ENCODE results near the gene DLD.
"Not testable (repeated sequence)": the region's sequence is repeated elsewhere in the genome, so short reads cannot be mapped to it uniquely, and the experiment has no call there.

DLD gene

DNA sequence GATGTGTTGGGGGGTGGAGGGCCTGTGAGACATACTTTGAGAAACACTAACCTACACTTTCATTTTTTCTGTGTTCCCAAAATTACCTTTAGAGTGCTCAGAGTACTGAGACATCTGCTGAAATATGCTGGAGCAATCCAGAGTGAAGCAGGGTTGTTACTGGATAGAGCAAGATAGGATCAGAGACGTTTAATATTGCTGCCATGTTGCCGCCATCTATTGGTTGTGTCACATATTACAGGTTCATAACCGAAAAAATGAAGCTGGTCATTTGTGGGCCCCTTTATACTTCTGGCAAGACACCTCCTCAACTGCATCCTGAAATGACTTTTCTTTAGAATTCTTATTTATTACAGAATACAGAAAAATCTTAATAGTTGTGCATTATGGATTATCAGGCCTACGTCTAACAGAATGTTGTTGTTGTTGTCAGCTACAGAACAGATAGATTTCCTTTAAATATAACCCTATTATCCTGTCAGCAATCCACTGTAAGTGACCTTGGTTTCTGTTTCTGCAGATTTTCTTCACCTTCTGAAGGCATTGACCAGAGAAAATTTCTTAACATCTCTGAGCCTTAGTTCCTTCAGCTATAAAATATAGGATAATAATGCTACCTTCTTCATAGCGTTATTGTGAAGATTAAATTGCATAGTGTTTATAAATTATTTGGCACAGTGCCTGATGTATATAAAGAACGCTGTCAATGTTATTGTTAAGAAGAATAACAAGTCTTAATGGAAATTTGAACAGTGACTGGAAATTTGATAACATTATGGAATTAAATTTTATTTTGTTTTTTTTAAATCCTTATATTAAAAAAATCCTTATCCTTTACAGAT, 16.2 kb upstream of the DLD start:
- no peak for DNase-seq

- DNase-seq: no peak
Observed at GRCh38 chr7:107876916-107877315, 14.1 kb upstream of the DLD start.

GRCh38 chr7:107877731-107878382, 13.1 kb upstream of the DLD start:
- no peak for DNase-seq

GRCh38 chr7:107878636-107879035, 12.3 kb upstream of the DLD start:
- DNase-seq: no peak

- no peak for DNase-seq
Observed at GRCh38 chr7:107879400-107880035, 11.5 kb upstream of the DLD start.

- no peak for DNase-seq
Observed at GRCh38 chr7:107882766-107883165, 8.2 kb upstream of the DLD start.

DNA sequence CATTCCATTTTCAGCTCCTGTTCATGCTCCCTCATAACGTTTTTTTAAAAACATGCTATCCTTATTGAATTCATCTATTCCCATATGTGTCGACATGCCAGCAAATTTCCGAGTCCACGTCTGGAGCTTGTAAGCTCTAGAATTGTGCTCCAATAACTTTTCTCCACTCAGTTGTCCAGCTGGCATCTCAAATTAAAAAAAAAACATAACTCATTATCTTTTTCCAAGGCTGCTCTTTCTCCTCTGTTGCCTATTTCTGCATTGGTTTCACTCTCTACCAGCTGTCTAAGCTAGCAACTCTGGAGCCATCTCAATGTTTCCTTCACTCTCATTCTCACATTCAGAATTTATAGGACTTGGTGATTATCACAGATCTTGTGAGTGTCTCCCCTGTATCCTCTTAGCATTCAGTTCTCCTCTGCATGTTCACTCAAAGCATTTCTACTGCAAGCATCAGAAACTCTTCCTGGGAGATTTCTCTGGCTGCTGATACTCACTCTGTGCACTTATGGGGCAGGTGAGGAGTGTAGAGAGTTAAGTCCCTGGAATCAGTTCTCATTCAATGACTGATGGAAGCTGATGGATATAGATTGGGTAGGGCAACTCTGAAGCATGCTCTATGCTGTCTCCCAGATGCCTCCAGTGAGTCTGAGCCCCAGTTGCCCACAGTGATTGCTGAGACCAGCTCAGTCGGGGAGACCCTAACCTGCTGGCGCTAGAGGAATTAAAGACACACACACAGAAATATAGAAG, 6.7 kb upstream of the DLD start:
- no peak for DNase-seq

GRCh38 chr7:107887827-107888226, 3.2 kb upstream of the DLD start:
- DNase-seq: not testable (repeated sequence)

DNA sequence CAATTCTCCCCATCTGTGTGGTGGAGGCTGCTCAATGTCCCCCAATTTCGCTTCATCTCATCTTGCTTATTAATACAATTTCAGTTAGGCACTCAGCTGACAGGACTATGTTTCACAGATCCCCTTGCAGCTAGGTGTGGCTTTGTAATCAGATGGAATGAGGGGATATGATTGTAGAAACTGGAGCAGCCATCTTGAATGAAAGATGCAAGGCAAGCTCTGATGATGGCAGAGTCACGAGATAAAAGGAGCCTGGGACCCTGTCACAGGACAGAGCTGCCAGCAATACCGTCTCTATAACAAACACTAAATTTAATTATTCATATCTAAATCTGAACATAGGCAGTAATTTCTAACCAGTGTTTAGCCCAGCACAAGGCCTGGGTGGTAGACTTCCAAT, 991 bp upstream of the DLD start:
- no peak for DNase-seq

DNA sequence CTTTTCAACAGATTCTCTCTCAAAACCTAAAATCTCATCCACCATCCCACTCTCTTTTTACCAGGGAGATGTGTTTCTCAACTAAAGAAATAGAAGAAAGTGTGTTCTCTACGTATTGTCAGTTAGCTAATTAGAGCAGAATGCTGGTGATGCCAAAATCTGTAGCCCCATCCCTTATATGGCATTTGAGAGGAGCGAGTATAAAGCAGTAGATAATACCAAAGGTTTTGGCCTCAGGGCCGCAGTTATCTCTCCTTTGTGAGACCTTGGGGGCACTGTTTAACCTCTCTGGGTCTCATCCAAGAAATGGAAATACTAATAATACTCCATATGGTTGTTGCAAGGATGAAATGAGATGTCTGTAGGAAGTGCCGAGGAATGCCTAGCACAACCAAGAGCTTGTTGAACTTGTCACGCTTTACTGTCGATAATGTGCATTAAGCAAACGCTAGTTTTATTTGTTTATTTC, 456 bp upstream of the DLD start:
- DNase-seq: no peak

- no peak for DNase-seq
Observed at GRCh38 chr7:107891636-107892366, 818 bp downstream of the DLD start.

DNA sequence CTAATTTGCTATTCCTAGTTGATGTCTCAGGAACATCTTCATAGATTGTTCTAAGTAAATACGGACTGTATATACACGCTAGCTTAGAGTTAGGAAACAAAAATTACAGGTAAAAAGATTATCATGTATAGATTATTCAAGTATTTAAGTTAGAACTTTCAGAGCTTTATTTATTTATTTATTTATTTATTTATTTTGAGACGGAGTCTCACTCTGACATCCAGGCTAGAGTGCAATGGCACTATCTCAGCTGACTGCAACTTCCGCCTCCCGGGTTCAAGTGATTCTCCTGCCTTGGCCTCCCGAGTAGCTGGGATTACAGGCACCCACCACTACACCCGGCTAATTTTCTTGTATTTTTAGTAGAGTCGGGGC, 1.4 kb downstream of the DLD start:
- not testable (repeated sequence) for DNase-seq

DNA sequence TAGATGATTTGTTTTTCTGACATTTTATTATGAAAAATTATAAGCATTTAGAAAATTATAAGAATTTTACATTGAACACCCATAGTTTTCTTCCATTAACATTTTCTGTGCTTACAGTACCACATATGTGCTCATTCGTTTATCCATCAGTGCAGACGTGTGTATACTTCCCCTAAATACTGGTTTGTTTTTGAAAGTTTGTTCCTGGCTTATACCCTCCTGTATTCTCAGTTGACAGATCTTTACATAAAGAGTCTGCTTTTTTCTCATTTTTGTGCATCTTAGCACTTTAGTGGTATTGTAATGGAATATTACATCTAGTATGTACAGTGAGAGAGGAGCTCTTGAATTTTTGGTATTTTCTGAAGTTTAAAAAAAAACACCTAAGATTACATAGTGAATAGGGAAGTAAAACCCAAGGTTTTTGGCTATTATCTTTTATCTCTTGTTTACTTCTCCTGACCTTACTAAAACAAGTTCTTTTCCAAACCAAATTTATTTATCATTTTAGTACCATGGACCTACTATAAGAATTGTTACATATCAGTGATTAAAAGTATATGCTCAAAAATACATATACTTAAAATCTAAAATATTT, 8.1 kb downstream of the DLD start:
- no peak for DNase-seq

DNA sequence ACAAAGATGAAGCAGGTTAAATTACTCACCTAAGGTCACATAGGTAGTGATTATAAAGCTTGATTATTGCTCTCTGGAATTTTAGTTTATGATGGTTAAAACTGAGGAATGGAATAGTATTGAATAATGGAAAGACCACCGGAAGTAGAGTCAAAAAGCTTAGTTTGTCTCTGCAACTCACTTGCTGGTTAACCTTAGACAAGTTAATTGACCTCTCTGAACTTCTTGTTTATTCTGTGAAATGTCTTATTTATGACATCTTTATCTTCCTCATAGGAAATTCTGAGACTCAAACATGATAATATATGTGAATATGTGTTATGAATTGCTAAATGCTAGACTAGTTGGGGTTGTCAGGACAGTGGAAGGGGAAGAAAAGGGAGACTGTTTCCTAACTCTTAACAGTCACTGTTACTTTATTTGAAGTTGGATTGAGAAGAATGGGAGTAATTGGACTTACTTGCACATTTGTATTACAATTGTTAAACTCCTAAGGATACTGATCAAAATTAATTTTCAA, 9.6 kb downstream of the DLD start:
- DNase-seq: no peak

DNA sequence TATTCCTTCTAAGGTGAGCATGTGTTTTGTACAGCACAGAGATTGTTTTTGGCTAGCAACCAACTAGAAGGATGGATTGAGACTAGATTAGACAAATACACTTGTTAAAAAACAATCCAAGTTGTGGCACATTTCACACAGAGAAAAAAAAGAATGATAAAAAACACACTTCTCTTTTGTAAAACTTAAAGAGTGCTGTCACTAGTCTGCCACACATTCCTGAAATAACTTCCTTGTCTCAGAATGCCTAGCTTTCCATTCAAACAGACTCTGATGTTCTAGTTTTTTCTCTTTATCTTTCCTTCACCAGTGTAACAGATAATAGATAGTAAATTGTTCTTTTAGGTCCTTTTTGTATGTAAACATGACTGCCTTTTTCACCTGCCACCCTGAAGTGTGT, 11.4 kb downstream of the DLD start:
- DNase-seq: no peak

DNA sequence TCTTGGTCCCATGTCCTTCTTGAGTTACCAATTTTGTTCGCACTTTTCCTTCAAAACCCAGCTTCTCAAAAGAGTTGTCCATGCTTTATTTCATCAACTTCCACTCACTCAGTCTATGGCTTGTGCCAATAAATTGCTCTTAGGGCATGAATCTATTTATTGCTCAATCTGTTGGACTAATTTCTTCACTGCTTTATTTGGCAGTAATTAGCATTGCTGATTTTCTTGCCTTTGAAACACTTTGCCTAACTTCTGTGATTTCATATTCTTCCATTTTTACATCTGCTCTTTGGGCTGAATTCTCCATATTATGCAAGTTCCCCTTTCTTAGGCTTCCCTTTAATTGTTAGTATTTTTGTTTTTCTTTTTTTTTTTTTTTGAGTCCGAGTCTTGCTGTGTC, 16.8 kb downstream of the DLD start:
- no peak for DNase-seq

GRCh38 chr7:107909445-107909844, 18.5 kb downstream of the DLD start:
- no peak for DNase-seq

- no peak for DNase-seq
Observed at GRCh38 chr7:107911981-107912380, 21.0 kb downstream of the DLD start.

DNA sequence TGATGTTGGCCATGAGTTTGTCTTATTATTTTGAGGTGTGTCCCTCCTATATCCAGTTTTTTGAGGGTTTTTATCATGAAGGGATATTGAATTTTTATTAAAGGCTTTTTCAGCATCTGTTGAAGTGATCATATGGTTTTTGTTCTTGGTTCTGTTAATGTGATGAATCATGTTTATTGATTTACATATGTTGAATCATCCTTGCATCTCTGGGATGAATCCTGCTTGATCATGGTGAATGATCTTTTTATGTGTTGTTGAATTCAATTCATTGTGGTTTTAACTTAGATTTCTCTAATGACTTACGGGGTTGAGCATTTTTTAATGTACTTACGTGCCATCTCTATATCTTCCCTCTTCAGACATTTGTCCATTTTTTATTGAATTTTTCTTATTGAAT, 22.9 kb downstream of the DLD start:
- DNase-seq: no peak

- DNase-seq: no peak
Observed at GRCh38 chr7:107914831-107915230, 23.8 kb downstream of the DLD start.

DNA sequence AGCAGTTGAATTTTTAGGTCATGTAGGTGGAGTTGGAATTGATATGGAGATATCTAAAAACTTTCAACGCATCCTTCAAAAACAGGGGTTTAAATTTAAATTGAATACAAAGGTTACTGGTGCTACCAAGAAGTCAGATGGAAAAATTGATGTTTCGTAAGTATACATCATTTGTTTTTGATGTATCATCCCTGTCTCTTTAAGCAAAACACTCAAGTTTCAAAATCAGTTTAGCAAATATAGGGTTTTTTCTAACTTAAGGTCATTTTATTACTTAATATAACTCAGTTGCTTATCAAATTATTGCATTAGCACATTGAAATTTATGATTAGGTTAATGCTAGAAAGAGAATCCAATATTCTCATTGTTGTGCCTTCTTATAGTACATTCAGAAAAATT, 24.6 kb downstream of the DLD start:
- no peak for DNase-seq

Data from activated CD8-positive, alpha-beta memory T cell treated with anti-CD3 and anti-CD28 coated beads, Interleukin-2, amount 50 U/mL, for 48 hours (primary cell).